Measurements from ENCODE around the gene GGA1.
"Not testable (repeated sequence)": the region's sequence is repeated elsewhere in the genome, so short reads cannot be mapped to it uniquely, and the experiment has no call there.

The GGA1 gene

DNA sequence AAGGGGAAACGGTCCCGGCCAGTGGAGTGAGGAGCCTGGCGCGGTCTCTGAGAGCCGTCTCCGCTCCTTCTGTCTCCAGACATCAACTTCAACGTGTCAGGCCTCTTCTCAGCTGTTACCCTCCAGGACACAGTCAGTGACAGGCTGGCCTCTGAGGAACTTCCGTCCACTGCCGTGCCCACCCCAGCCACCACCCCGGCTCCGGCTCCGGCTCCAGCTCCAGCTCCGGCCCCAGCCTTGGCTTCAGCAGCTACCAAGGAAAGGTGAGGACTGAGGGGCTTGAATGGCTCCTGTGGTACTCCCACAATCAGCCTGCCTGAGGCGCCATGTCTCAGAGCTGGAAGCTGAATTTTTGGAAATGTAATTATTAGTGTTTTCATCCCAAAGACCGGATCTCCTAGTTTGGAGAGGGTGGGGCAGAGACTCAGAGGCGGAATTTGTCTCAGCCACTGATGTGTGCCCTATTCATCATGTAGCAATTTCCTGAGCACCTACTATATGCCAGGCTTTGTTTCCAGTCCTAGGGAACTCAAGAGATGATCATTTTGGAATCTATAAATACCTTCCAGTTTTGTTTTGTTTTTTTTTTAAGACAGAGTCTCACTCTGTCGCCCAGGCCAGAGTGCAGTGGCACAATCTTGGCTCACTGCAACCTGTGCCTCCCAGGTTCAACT is 42.0 kb downstream of the GGA1 start:
- no peak for DNase-seq (ENCODE audit: low read depth)

DNA sequence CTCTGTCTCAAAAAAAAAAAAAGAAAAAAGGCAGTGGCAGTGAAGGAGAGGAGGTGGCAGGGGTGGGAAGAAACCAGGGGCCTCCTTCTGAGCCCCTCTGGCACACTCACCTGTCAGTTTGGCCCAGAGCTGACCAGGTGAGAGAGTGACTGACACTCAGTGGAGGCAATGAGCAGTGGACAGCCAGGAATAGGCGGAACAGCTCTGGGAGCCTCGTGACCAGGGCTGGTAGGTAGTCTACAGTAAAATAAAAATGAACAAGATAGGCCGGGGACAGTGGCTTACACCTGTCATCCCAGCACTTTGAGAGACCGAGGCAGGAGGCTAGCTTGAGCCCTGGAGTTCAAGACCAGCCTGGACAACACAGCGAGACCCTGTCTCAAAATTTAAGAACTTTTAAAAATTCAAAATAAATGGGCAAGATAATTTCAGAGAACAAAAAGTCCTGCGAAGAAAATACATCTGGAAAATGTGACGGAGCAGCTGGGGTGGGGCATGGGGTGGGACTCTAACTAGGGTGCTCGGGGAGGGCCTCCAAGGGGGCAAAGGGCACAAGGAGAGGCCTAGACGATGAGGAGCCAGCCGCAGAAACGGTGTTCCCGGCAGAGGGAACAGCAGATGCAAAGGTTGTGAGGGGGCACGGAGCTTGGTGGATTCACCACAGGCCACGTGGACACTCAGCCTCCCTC is 46.1 kb downstream of the GGA1 start:
- no peak for DNase-seq (ENCODE audit: low read depth)

DNA sequence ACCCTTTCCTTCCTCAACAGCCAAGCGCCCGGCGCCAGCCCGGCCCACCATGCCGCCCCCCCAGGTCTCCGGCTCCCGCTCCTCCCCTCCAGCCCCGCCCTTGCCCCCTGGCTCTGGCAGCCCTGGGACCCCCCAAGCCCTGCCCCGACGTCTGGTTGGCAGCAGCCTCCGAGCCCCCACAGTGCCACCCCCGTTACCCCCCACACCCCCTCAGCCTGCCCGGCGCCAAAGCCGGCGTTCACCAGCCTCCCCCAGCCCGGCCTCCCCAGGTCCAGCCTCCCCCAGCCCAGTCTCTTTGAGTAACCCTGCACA is 46.6 kb downstream of the GGA1 start:
- no peak for DNase-seq (ENCODE audit: low read depth)

DNA sequence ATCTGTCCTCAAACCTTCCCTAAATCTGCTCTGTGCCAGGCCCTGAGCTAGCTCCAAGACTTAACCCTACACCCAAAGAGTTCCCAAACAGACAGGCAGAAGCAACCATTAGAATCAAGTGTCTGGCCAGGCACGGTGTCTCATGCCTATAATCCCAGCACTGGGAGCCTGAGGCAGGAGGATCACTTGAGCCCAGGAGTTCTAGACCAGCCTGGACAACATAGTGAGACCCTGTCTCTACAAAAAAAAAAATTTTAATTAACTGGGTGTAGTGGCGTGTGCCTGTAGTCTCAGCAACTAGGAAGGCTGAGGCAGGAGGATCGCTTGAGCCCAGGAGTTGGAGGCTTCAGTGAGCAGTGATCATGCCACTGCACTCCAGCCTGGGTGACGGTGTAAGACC is 47.9 kb downstream of the GGA1 start:
- not testable (repeated sequence) for DNase-seq (ENCODE audit: low read depth)

DNA sequence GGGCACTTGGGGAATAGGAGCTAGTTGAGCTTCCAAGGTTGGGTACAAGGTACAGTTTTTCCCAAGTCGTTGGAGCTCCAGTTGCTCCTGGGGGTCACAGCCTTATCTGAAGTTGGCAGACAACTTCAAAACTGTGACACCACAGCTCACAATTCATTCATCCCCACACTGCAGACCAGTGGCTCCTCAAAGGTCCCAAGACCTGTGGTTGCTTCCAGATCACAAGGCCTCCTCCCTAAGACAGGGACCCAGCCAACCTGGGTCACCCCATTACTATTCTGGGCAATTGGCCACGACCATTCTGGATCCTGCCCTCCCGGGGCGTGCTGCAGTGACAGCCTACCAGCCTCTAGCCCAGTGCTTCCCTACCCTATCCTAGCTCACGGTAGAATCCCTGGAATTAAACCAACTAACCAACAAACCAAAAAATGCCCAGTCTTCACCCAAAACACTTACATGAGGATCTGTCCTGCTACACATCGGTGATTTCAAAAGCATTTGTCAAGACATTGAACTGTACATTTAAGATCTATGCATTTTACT is 49.0 kb downstream of the GGA1 start:
- no peak for DNase-seq (ENCODE audit: low read depth)

DNA sequence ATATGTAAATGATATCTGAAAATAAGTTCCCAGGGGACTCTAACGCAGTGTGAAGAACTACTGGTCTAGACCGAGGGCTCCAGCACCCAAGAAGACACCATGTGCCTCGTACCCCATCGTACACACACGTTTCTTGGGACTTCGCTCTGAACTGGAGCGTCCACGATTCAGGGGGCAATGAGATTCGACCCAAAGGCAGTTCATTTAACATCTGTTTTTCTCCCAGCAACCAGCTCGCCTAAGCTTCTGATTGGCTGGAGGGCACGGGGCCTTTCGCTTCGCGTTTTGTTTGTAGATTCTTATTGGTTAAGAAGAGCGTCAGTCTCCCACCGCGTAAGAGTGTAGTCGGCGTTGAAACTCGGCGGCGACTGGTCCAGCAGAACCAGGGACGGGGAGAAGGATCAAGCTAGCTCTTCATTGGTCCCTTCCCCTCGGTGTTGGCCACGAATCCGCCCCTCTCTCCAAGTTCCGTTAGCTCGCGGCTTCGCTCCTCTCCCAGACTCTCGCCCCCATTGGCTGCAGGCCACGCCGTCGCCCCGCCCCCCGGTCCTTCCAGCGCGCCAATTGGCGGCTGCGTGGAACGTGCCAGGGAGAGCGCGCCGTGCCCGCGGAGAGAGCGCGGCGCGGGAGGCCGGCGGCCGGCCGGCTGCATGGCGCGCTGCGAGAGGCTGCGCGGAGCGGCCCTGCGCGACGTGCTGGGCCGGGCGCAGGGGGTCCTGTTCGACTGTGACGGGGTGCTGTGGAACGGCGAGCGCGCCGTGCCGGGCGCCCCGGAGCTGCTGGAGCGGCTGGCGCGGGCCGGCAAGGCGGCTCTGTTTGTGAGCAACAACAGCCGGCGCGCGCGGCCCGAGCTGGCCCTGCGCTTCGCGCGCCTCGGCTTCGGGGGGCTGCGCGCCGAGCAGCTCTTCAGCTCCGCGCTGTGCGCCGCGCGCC is 49.8 kb downstream of the GGA1 start, which contains the start of gene PDXP:
Gene PDXP (plus strand): TSS at position 591 of the 933 bp plus-strand sequence. CDS start 60 bp downstream, at position 651.
- DNase-seq (ENCODE audit: low read depth) = peak; percentile 100

DNA sequence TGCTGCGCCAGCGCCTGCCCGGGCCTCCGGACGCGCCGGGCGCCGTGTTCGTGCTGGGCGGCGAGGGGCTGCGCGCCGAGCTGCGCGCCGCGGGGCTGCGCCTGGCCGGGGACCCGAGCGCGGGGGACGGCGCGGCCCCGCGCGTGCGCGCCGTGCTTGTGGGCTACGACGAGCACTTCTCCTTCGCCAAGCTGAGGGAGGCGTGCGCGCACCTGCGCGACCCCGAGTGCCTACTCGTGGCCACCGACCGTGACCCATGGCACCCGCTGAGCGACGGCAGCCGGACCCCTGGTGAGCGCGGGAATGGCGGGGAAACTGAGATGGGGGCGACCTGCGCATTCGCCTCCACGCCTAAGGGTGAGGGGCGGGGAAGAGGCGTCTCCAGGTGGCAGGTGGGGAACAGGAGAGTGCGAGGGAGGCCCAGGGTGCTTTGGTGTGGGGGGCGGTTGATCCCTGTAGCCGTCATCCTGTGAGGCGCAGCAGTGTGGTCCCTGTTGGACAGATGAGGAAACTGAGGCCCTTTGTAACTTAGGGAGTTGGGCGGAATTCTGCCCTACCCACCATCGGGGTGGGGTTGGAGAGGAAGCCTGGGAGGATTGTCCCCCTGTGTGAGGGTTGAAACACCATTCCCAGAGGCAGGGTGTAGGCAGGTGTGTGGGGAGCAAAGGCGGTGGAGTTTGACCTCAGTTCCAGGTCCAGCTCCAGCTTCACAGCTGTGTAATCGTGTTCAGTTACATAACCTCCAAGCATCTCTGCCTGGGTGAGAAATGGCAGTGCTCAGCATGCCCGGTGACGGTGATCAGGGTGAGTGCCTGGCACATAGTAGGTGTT is 50.6 kb downstream of the GGA1 start:
- no peak for DNase-seq (ENCODE audit: low read depth)

DNA sequence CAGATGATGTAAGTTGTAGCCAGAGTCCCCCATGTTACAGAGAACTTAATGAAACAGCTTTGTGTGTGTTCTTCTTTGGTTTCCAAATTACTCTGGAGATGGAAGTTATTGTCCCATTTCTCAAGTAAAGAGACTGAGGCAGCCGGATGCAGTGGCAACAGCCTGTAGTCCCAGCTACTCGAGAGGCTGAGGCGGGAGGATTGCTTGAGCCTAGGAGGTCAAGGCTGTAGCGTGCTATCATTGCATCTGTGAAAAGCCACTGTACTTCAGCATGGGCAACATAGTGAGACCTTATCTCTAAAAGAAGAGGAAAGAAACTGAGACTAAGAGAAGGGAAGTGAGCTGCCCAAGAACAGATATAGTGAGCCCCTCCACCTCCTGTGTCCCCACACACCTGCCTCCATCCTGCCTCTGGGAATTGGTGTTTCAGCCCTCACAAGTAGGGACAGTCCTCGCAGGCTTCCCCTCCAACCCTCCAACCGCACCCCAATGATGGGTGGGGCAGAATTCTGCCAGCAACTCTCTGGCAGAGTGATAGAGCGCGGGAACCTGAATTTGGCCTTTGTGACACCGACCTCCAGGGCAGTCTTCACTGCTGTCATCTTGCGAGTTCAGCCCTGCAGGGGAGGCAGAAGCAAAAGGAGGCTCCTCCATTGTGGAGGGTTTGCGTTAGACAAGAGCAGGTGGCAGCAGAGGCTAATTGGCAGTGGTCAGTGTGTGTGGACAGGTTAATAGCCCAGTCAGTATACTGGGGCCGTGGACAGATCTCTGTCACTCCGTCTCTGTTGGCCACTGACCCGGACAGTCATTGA is 51.5 kb downstream of the GGA1 start:
- DNase-seq (ENCODE audit: low read depth) = no peak

DNA sequence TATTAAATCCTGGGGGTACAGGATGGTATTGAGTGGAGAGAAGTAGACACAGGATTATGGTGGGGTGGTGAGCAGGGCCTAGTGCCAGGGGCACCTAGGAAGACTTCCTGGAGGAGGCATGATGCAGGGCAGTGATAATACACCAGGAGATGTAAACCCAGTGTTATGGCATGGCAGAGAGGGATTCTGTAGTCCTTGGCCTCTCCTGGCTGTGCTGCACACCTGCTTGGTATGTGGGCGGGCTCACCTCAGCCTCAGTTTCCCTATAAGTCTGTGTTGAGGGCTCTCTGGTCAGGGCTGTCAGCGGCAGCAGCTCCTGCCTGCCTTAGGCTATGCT is 52.0 kb downstream of the GGA1 start:
- no peak for DNase-seq (ENCODE audit: low read depth)

DNA sequence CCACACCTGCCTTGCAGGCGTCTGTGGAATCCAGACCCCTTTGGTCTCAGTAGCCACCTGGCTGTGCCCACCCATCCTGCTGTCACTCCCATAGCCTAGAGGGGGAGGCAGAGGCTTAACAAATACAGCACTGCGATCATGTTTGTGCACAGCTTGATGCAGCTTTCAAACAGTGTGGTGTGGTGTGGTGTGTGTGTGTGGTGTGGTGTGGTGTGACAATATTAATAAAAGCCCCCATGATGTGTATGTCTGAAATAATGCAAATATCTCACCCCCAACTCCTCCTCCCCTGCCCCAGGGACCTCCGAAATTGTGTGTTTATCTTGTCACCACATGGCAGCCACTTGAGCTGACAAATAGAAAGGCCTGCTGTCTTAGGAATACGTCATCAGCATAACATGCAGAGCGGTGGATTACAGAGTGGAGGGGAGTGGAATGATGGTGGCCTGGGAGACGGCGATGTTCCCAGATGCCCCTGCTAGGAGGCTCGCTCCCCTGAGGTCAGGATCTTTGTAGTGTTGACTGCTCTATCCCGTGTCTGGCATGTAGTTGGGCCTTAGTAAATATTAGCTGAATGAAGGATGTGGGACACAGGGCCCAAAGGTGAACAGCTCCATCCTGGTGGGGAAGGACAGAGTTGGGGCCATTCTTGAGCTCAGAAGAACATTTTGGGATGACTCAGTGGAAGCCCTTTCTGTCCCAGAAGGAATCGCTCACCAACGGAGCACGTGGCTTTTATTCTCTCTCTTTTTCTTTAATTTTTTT is 52.7 kb downstream of the GGA1 start:
- DNase-seq (ENCODE audit: low read depth) = peak; percentile 64

DNA sequence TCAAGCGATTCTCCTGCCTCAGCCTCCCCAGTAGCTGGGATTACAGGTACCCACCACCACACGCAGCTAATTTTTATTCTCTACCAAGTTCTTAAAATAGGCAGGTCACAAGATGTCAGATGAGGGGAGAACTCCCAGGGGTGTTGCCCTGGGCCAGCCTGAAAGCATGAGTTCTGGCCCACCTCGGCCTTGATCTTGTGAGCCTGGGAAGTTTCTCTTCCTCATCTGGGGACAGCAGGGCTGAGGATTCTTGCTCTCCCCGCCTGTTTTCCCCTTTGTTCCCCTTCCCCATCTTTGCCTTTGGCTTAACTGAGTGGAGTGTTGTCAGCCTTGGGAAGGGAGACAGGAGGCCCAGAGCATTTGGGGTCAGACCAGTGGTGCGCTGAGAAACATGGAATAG is 53.4 kb downstream of the GGA1 start:
- DNase-seq (ENCODE audit: low read depth) = no peak

DNA sequence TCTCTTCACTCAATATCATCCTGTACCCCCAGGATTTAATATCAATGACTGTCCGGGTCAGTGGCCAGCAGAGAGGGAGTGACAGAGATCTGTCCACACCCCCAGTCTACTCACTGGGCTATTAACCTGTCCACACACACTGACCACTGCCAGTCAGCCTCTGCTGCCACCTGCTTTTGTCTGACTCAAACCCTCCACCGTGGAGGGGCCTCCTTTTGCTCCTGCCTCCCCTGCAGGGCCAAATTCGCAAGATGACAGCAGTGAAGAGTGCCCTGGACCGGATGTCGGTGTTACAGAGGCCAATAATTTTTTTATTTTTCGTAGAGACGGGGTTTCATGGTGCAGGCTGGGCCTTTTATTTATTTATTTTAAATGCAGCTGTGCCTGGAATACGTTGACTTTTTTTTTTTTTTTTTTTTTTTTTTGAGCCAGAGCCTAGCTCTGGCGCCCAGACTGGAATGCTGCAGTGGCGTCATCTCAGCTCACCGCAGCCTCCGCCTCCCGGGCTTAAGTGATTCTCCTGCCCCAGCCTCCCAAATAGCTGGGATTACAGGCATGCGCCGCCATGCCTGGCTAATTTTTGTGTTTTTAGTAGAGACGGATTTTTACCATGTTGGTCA is 55.0 kb downstream of the GGA1 start:
- no peak for DNase-seq (ENCODE audit: low read depth)

DNA sequence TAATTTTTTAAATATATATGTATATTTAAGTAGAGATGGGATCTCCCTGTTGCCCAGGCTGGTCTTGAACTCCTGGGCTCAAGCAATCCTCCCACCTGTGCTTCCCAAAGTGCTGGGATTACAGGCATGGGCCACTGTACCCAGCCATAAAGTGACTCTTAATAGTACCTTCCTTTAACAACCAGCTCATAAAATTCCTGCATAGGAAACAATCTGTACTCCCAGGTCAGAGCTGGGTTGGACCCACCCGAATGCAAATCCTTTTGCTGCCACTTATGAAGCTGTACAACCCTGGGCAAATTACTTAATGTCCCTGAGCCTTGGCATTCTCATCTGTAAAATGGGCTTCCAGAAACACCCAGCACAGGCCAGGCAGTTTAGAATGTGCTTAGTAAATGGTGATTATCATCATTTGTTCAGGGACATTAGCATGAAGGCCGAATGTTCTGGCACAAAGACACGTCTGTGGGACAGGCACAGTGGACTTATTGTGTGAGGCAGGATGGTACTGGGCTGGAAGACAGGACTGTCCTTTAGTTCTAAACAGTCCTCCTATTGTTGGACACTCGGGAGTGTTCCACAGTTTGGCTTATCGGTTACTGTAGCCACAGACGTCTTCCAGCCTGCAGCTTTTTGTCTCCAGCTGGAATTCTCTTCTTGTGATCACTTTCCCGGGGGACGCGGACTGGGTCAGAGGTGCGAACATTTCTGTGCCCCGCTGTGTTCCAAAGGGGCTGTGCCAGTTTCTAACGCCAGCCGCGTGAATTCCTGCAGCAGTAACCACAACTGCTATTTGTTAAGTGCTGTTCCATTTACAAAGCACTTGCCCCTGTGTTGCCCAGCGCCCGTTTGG is 55.8 kb downstream of the GGA1 start:
- no peak for DNase-seq (ENCODE audit: low read depth)

DNA sequence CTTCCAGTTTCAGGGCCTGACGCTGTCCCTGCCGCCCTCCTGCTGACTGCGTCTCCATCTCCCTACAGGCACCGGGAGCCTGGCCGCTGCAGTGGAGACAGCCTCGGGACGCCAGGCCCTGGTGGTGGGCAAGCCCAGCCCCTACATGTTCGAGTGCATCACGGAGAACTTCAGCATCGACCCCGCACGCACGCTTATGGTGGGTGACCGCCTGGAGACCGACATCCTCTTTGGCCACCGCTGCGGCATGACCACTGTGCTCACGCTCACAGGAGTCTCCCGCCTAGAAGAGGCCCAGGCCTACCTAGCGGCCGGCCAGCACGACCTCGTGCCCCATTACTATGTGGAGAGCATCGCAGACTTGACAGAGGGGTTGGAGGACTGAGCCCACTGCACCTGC is 56.9 kb downstream of the GGA1 start:
- DNase-seq (ENCODE audit: low read depth) = no peak

DNA sequence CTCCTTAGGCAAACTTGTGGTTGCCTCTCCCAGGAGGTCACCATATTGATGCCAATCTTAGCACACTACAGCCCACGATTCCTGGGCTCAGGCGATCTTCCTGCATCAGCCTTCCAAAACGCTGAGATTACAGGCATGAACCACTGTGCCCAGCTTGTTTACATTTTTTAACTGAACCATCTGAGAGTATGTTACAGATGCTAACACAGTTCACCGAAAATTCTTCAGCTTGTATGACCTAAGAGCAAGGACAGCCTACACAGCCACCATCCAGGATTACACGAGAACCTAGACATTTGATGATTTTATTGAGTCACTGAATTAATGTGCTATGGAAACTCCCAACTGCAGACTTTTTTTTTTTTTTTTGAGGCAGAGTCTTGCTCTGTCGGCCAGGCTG is 61.0 kb downstream of the GGA1 start:
- peak; percentile 65 for DNase-seq (ENCODE audit: low read depth)

DNA sequence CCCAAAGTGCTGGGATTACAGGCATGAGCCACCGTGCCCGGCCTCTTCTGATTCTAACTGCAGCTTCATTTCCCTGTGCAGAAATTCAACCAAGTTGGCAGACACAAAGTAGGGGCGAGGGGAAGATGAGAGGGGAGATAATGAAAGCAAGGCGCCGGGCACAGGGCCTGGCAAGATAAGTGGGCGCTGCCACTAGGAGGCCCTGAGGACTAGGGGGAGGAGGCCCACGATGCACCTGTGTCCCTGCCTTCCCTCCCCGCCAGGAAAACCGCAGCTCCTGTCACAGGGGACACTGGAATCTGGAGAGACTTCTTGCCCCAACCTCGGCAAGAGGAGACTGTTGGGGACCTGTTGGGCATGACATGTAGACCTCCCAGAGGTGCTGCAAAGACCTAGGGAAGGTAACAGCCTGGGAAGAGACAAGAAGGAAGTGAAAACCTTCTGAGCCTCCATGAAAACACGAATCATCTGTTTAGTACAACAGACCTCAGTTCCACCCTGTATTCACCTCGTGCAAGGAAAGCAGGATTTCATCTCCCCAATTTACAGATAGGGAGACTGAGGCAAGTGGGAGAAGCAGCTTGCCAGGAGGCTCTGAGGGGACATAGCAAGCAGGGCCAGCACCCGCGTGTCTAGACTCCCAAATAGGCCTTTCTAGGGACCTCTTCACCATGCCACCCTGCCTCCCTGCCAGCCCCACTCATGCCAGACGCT is 63.7 kb downstream of the GGA1 start:
- no peak for DNase-seq (ENCODE audit: low read depth)

DNA sequence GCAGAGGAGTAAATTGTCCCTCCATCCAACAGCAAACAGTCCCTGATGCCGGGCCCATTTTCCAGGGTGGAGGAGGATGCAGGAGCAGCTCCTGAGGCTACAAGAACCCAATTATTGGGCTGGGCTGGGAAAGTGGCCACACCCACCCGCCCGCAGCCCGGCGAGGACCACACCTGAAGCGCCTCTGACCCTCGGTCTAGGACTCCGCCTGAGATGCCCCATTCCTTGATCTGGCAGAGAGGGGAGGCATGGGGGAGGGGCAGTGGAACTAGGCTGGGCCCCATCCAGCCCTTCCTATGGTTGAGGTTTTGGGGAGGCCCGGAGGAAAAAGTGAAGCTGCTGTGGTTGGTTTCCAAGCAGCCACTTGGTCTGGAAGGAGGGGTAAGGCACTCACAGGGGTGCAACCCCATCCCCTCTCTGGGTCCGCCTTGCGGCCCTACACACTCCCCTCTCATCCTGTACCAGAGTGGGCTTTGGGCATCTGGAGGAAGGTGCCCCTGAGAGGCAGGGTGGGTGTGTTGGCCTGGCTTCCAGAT is 64.4 kb downstream of the GGA1 start:
- DNase-seq (ENCODE audit: low read depth) = no peak

DNA sequence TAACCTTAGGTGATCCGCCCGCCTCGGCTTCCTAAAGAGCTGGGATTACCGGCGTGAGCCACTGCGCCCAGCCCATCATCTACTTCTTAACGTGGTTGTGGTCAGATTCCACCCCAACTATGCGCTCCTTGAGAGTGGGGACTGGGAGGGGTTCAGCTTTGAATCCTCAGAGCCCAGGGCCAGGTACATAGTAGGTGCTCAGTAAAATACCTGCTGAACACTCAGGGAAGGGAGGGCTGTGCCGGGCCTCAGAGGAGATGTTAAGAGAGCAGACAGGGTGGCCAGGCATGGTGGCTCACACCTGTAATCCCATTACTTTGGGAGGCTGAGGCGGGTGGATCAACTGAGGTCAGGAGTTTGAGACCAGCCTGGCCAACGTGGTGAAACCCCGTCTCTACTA is 65.6 kb downstream of the GGA1 start:
- DNase-seq (ENCODE audit: low read depth) = no peak
